ENCODE measurements around the gene CADPS2. TPM values are rescaled to one million over a fixed set of nuclear protein-coding genes. Genes with fewer than 3 reads are reported as not detected.

CADPS2 gene
- total RNA-seq, 1 donor from 2014 or later, result 0.22 TPM

- Mint-ChIP-seq H3K27me3 (ENCODE audit: unreplicated experiment) (peaks cover 2% of the 10 kb centered on the region), H3K36me3 (ENCODE audit: unreplicated experiment) (no peaks in the 10 kb centered on the region), H3K4me3 (ENCODE audit: unreplicated experiment) (no peak within 1 kb of the TSS), H3K4me1 (ENCODE audit: low read depth, unreplicated experiment) (peaks cover 14% of the 10 kb centered on the region), H3K27ac (ENCODE audit: unreplicated experiment) (no peak within 1 kb of the TSS), H3K9me3 (ENCODE audit: unreplicated experiment) (no peaks in the 10 kb centered on the region)
- no peak for TF ChIP-seq CTCF (IDR thresholded peaks at IDR 0.05; ENCODE audit: partially characterized antibody, unreplicated experiment)
- DNase-seq, result no peak
Observed at GRCh38 chr7:122699017-122699416, 187.2 kb downstream of the CADPS2 start, which contains the start of gene RNF133. TSS of gene RNF133 (minus strand) at chr7:122699117. CDS start at chr7:122698918, 199 bp downstream.

- Mint-ChIP-seq H3K4me1 (ENCODE audit: low read depth, unreplicated experiment) (peaks cover 14% of the 10 kb centered on the region), H3K9me3 (ENCODE audit: unreplicated experiment) (peaks cover 5% of the 10 kb centered on the region), H3K27ac (ENCODE audit: unreplicated experiment) (peak overlapping the region; percentile 46), H3K27me3 (ENCODE audit: unreplicated experiment) (peaks cover 2% of the 10 kb centered on the region), H3K4me3 (ENCODE audit: unreplicated experiment) (no peak overlapping the region), H3K36me3 (ENCODE audit: unreplicated experiment) (peaks cover 7% of the 10 kb centered on the region)
- no peak for TF ChIP-seq CTCF (IDR thresholded peaks at IDR 0.05; ENCODE audit: partially characterized antibody, unreplicated experiment)
- DNase-seq, result peak; percentile 30
Observed at GRCh38 chr7:122695816-122696215, 190.4 kb downstream of the CADPS2 start.

GRCh38 chr7:122694697-122695096, 191.6 kb downstream of the CADPS2 start:
- H3K4me3 Mint-ChIP-seq (ENCODE audit: unreplicated experiment), result no peak overlapping the region
- peaks cover 7% of the 10 kb centered on the region for H3K36me3 Mint-ChIP-seq (ENCODE audit: unreplicated experiment)
- H3K27me3 Mint-ChIP-seq (ENCODE audit: unreplicated experiment), result peaks cover 2% of the 10 kb centered on the region
- DNase-seq, result no peak
- H3K9me3 Mint-ChIP-seq (ENCODE audit: unreplicated experiment), result peaks cover 5% of the 10 kb centered on the region
- H3K27ac Mint-ChIP-seq (ENCODE audit: unreplicated experiment), result no peak overlapping the region
- peaks cover 14% of the 10 kb centered on the region for H3K4me1 Mint-ChIP-seq (ENCODE audit: low read depth, unreplicated experiment)
- TF ChIP-seq CTCF (IDR thresholded peaks at IDR 0.05; ENCODE audit: partially characterized antibody, unreplicated experiment), result no peak

GRCh38 chr7:122692769-122693309, 193.4 kb downstream of the CADPS2 start:
- Mint-ChIP-seq H3K4me1 (ENCODE audit: low read depth, unreplicated experiment) (peaks cover 14% of the 10 kb centered on the region), H3K4me3 (ENCODE audit: unreplicated experiment) (no peak overlapping the region), H3K36me3 (ENCODE audit: unreplicated experiment) (peaks cover 7% of the 10 kb centered on the region), H3K27ac (ENCODE audit: unreplicated experiment) (no peak overlapping the region), H3K27me3 (ENCODE audit: unreplicated experiment) (peaks cover 5% of the 10 kb centered on the region), H3K9me3 (ENCODE audit: unreplicated experiment) (peaks cover 5% of the 10 kb centered on the region)
- no peak for DNase-seq
- no peak for TF ChIP-seq CTCF (IDR thresholded peaks at IDR 0.05; ENCODE audit: partially characterized antibody, unreplicated experiment)

- Mint-ChIP-seq H3K4me3 (ENCODE audit: unreplicated experiment) (no peak overlapping the region), H3K27ac (ENCODE audit: unreplicated experiment) (no peak overlapping the region), H3K9me3 (ENCODE audit: unreplicated experiment) (peaks cover 5% of the 10 kb centered on the region), H3K27me3 (ENCODE audit: unreplicated experiment) (peaks cover 7% of the 10 kb centered on the region), H3K36me3 (ENCODE audit: unreplicated experiment) (peaks cover 7% of the 10 kb centered on the region), H3K4me1 (ENCODE audit: low read depth, unreplicated experiment) (peaks cover 14% of the 10 kb centered on the region)
- no peak for TF ChIP-seq CTCF (IDR thresholded peaks at IDR 0.05; ENCODE audit: partially characterized antibody, unreplicated experiment)
- no peak for DNase-seq
Observed at GRCh38 chr7:122691569-122692235, 194.6 kb downstream of the CADPS2 start.
